ENCODE measurements around the gene SERPINE2.
"Not testable (repeated sequence)": the region's sequence is repeated elsewhere in the genome, so short reads cannot be mapped to it uniquely, and the experiment has no call there.

SERPINE2 gene

DNA sequence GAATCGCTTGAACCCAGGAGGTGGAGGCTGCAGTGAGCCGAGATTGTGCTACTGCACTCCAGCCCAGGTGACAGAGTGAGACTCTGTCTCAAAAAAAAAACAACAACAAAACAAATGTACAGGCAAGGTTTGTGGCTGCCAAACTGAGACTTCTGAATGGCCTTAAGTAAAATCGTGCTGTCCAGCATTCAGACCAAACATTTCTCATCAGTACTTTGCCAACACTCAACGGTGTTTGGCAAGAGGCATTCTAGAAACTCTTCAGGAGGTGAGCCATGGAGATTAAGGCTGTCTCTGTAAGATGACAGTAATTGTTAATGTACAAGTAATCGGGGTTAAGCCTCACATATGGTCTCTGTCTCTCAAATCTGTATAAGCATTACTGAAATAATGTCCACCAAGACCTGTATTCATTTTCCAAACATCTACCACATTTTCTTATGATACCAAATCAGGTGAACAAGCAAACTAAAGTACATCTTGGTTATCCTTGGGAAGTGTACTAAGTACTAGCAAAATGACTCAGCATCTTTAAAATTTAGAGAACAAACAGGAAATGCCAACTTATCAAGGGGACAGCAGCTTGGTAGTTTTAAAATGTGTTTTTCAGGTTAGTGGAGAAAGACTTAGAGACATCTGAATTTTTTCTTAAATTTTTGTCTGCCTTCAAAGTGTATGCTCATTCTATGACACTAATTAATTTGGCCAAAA, 29.3 kb downstream of the SERPINE2 start:
- DNase-seq, result no peak

DNA sequence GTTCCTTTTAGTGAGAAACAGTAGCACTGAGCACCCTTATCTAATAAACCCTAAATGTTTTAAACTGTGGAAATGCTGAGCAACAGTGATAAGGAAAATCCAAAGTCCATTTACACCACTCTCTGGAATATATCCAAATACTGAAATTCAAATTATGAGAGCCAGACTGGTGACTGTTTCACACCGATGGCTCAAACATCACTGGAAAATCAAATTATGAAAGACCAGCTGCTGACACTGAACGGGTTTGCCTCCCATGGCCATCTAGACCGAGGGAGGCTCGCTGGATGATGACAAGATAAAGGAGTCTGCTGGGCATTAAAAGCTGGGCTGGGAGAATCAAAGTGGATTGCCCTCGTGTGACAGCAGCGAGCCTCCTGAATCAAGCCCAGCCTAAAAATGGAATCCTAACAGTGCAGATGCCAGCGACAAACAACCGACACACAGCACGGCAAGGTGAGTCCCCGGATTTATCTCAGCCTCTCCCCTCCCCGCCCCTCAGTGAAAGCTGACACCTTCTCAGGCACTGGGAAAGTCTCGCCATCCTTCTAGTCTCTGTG, 30.3 kb downstream of the SERPINE2 start:
- no peak for DNase-seq

DNA sequence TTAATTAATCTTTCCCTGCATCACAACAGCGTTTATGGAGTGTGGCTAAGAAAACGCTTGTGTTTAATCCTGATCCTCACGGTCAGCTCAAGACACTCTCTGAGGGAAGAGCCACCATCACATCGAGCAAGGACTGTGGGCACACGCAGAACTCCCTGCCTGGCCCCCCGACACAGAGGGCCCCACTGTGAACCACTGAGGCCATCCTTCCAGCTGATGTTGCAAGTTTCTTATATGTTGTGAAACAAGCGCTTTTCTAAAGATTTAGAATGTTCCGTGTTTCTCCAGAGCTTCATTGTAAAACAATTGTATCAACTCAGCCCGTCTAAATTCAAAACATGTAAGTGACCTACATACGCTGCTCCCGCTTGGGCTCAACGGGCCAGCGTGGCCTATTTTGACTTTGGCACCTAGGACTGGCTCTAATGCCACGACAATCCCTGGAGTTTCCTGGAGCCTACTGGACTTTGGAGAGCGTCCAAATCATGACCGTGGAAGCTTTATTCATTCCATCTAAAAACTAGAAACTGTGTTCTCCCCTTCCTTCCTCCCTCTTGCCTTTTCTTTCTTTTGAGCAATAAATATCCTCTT, 34.9 kb downstream of the SERPINE2 start:
- no peak for DNase-seq

DNA sequence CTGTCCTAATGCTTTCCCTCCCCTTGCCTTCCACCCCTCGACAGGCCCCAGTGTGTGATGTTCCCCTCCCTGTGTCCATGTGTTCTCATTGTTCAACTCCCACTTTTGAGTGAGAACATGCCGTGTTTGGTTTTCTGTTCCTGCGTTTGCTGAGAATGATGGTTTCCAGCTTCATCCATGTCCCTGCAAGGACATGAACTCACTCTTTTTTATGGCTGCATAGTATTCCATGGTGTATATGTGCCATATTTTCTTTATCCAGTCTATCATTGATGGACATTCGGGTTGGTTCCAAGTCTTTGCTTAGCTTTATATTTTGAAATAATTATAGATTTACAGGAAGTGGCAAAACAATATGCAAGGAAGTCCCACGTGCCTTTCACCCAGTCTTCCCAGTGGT, 38.4 kb downstream of the SERPINE2 start:
- DNase-seq, result not testable (repeated sequence)

DNA sequence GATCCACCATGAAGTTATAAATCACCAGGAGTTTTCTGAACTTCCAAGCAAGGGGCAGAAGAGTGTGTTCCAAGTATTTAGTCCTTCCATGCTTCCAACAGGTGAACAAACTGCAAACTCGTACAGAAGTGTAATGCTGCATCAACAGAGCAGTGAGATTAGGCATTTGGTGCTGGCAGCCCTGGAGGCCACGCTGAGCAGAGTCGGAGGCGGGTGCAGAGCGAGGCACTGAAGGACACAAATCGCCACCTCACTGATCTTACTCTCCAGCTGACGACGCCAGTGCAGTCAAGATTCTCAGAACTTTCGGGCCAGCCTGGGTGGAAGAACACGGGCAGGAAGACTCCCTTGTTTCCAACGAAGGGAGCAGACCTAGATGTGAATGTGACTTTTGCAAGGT, 39.2 kb downstream of the SERPINE2 start:
- DNase-seq, result no peak

DNA sequence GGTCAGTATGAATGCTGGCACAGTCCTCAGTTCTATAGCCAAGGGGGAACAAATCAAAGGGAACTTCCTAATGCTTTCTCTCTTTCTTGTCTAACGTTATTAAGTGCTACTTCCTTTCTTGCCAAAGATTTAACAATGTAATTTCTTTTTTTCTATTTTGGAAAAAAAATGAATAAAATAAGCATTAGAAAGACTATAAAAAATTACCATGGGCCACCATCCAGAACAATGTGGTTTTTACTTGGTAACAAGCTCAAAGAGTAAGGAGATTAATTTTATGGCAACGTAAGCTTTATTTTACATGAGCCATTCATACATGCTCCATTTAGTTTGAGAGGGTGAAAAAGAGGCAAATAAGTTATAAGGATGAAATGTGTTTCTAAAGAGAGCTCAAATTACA, 40.1 kb downstream of the SERPINE2 start:
- DNase-seq, result no peak

DNA sequence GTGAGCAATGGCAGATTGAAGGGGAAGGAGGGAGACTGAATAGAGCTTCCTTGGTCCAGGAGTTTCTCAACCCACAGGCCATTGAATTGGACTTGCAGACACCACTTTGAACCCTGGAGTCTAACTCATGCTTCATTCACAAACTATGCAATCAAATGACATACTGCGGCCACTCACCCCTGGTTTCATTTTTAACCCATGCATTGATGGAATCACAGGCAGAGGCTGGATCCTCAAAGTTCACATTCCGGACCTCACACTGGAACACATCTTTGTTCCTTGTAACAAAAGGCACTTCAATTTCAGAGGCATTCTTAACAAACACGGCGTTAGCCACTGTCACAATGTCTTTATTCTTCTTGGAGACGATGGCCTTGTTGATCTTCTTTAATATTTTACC, 41.1 kb downstream of the SERPINE2 start:
- DNase-seq, result no peak

DNA sequence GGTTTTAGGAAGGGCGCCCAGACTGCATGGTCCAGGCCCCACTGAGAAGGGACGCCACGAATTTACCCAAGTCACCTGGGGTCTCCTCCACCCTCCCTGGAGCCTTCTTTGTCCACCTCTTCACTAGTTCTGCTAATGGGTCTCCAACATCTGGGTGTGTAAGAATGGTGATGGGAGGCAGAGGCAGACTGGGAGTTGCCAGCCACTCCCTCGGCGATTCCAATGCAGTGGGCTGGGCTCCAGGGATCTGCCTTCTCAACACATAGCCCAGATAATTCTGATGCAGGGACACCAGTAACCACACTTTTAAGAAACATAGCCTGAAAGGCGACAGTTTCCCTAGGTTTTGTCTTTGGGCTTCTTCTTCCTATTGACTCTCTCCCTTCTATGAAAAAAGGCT, 42.7 kb downstream of the SERPINE2 start:
- no peak for DNase-seq

DNA sequence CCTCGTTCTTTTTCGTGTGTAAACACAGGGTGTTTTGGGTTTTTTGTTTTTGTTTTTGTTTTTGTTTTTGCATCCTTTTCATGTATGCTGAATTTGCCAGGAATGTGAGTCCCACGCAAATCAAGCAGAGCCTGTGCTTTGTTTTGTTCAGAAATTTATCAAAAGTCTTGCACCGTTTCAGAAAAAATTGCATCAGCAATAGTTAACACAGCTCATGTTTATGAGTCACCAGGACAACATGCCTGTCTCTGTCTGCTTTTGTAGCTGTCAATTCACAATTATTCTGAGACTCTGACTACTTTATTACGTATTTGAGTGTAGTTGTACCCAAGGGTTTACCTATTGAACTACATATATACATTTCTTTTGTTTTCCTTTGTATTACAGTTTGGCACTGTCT, 43.5 kb downstream of the SERPINE2 start:
- DNase-seq, result no peak

DNA sequence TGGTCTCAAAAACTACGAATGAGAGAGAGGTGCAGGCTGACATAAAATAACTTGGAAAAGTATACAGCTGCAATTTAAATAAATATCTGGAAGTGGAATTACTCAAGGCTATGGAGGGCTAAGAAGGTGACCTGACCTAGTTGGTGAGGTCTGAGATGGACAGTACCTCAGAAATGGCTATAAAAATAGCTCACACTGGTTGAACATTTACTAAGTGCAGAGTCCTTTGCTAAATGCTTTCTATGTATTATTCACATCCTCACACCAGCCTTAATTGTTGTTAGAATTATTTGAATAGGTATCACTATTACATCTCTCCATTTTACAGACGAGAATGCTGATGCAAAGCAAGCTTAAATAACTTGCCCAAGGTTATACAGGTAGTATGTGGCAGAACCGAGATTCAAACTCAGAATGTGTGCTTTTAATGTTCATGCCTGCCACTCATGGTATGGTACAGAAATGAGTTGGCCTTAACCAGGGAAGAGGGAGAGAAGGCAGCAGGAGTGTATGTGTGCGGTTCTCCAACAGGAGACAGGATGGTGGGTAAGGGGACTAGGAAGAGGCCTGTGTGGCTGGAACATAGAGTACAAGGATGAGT, 44.4 kb downstream of the SERPINE2 start:
- DNase-seq, result no peak

DNA sequence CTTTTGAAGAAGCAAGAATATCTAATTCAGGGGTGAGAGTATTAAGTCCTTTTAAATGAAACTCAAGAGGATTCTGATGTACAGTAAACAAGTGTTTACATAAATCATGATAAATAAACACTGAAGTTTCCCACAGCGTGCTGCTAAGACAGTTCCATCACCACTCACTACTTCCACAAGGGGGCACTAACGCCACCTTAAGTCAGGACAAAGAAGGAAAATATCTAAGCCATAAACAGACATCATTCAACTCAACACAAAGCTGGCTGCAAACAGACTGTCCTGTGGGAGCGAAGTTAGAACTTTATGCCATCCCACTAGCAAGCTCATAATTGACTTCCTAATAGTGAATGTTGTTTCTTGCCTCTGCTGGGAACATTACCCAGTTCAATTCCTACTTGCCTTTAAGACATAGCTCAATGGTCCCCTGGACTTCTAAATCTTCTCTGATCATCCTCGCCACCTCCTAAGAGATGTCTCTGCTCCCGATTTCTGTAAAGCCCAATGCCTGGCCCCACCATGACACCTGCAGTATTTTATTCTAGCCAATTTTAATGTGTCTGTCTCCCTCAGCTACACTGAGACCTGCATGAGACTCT, 45.4 kb downstream of the SERPINE2 start:
- peak; percentile 9 for DNase-seq

DNA sequence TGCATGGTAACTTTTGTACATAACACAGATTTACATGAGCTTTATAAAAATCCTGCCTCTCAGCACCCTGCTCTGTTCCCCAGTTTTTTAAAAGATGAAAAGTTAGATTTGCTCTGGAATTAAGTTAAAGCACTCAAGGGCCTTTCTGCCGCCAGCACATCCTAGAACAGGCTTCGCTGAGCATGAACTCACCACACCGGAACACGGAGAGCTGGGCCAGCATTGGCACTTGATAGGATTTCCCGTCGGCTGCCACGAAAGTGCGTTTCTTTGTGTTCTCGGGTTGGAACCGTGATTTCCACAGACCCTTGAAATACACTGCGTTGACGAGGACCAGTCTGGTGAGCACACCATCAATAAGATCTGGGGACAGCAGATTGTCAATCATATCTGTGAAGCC, 47.5 kb downstream of the SERPINE2 start:
- no peak for DNase-seq

DNA sequence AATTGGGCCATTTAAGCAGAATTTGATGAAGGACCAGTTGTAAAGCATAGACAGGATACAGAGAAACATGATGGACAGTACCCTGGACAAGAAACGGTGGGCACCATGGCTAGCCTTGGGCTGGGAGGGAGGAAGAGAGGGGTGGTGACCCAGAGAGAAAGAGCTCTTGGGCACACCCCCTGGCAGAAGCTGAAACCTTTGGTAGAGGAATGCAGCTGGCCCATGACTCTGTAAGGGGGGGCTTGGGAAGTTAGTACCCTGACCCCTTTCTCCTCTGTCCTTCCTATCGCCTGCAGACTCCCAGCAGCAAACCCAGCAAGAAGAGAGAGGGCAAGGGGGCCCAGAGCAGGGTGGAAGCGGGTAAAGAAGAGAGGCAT, 49.2 kb downstream of the SERPINE2 start:
- DNase-seq, result no peak

DNA sequence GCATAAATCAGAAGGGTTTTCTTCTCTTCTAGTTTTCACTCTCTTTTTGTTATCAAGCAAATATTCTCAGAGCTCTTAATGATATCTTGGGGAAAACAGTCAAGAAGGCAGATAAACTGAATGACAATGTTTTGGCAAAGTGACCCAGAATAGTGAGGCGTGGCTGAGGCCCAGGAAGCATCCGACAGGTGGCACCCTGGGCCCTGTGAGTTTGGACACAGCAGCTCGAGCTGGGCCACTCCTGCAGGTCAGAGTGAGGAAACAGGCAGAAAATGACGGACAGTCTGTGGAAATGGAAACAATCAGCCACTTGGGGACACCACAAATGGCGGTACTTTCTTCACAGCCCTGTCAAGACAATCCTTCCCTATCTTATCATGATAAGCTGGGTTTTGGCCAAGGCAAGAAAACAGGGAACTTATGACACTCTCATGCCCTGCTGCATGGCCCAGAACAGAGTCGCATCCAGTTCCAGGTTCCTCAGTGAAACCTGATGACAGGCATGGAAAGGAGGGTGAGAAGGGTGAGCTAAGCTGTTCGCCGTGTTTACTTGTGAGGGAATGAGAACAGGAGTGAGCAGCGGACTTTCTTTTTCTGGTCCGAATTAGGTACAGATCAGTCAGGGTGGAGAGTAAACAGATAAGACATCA, 49.8 kb downstream of the SERPINE2 start:
- DNase-seq, result no peak

DNA sequence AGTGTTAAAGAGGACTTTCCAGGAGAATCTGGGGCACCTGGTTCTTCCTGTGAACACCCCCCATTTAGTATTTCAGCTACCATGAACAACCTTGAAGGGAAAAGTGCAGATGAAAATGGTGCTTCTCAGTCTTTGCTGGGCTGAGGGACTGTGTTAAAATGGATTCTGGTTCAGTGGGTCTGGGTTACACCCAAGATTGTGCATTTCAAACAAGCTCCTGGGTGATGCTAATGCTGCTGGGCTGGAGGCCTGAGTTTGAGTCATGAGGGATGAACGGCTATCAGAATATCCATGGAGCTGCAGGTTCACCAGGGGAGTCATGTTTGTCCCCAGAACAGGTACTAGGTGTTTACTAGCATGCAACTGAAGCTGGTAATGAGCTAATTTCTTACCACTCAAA, 57.8 kb downstream of the SERPINE2 start:
- DNase-seq, result no peak

DNA sequence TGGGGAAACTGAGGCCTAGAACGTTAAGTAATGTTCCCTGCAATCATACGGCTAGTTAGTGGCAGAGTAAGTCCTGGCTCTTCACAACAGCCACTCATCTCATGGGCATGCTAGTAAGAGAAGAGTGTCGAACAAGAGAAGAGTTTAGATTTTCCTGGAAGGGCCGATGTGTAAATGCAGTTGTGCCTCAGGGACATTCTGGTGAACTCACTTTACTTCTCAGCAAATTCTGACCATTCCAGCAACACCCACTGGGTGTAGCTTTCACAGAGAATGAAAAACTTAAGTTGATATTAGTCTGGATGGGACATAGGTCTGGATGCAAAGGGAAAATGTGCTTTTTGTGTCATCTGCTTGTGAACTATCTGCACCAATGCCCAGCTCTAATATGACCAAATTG, 58.3 kb downstream of the SERPINE2 start:
- DNase-seq, result no peak

DNA sequence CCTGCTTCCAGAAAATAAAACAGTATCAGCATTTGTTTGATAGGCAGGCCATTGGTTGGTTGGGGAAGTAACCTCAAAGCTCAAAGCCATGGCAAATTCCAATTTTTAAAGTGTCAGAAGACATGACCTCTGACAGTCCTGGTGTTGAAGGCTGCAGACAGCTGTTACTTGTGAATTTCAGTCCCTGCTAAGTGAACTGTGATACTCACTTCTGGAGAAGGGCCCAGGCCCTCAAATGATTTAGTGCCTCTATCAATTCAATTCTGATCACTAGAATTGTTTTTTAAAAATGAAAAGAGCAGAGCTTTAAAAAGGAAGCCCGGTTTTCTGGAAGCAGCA, 58.7 kb downstream of the SERPINE2 start:
- no peak for DNase-seq

DNA sequence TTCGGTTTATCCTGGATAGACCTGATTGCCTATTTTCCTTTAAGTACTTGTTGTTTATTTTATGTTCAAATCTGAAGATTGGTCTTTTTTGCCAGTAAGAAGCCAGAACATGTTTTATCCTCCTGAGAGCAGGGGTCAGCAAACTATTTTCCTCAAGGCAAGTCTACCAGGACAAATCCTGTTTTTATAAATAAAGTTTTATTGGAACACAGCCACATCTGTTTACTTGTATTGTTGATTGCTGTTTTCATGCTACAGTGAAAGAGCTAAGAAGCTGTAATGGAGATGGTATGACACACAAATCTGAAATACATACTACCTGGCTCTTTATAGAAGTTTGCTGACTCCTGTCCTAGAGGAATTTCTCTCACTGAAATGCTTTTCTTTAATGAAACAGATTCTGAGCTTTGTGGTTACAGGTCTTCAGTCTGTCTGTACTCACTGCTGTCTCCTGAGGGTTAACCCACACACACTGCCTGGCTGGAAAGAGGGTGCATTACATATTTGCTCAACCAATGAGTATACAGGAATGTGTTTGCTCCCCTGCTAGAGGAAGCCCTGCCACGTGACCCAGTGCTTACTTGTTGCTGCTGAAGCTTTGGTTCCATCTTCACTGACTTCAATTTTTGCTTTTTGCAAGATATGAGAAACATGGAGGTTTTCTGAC, 59.2 kb downstream of the SERPINE2 start:
- no peak for DNase-seq

DNA sequence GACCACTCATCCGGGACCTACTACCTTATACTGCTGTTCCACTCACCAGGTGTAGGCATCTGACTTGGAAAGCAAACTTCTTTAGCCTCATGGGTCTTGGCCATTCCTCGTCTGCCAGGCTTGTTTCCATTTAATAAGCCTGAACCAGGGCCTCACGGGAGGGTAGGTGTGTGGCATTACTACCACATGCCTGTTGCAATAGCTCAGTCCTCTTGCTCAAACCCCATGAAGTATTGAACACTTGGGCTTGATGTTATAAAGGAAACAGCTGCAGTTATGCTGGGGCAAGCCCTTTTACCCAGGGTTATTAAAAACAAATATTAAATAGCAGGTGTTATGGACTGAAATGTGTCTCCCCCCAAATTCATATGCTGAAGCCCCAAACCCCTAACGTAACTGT, 60.6 kb downstream of the SERPINE2 start:
- DNase-seq, result no peak

DNA sequence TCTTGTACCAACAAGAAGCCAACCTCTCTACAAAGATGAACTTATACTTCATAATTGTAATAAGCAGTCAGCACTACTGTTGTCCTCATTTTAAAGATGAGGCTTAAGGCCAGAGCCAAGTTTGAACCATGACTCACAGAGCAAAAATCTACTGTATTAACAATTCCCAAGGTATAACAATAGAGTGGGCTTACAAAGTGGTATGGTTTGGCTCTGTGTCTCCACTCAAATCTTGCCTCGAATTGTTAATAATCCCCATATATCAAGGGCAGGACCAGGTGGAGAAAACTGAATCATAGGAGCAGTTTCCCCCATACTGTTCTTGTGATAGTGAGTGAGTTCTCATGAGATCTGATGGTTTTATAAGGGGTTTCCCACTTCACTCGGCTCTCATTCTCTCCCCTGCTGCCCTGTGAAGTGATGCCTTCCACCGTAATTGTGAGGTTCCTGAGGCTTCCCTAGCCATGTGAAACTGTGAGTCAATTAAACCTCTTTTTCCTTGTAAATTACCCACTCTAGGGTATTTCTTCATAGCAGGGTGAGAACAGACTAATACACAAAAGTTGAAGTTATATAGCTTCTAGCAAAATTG, 62.4 kb downstream of the SERPINE2 start:
- DNase-seq, result no peak

DNA sequence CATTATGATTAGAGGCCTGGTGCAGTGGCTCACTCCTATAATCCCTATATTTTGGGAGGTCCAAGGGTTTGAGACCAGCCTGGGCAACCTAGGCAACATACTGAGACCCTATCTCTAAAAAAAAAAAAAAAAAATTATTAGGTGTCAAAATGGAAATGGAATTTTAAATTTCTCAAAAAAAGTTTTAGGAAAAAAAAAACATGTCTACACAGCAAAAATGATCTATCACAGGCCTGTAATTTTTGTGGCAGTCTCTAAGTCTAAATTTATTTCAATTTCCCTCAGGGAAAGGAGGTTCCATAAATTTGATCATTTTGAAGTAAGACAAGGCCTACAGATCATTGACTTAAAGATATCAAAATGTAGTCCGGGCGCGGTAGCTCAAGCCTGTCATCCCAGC, 65.5 kb downstream of the SERPINE2 start:
- DNase-seq, result no peak

DNA sequence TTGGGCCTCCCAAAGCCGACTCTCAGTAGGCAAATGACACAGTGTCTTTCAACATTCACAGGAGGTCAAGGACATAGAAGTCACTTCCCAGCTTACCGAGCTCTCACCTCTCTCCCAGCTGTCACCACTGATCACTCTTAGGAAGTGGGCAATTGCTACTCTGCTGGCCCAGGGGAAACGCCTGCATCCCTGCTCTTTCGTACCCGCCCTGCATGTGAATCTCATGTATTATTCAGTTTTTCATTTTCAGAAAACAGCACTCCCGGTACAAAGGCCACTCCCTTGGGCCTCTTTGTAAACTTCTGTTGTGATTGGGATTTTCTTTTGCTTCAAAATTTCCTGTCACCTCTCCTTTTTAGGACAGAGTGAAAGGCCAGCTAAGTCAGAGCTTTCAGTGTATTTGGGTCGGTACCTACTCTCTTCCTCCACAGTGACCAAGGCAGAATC, 66.4 kb downstream of the SERPINE2 start:
- DNase-seq, result no peak

DNA sequence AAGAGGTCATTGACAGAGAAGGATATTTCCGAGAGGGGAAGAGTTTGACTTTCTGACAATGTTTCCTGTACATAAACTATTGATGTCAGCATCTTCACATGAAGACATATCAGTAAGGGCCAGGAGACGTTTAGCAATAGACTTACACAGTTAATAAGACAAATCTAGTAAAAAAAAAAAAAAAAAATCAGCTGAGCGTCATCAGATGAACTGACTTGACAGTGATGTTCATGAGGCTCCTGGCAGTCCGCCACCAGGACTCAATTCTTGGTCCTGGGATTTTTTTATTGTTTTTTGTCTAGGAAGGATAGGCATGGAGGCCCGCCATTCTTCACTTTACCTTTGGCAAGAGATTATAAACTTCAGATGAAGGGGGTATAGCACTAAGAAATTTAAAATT, 67.4 kb downstream of the SERPINE2 start:
- no peak for DNase-seq
